NCI-H1048 (cell line): ENCODE results near the gene ABHD8.

Source experiments
- DNase-seq: peaks from one replicate; lab custom pipeline; 2025; lab: John Stamatoyannopoulos, UW

ABHD8 gene

GRCh38 chr19:17303167-17303939 is at the start of gene ABHD8:
TSS of gene ABHD8 (minus strand) at chr19:17303425. CDS start at chr19:17301616, 1,809 bp downstream.
- peak; percentile 82 for DNase-seq

GRCh38 chr19:17352608-17353280 is 49.5 kb upstream of the ABHD8 start:
- no peak for DNase-seq

- no peak for DNase-seq
Measured at GRCh38 chr19:17351815-17352435, 48.7 kb upstream of the ABHD8 start.

GRCh38 chr19:17348700-17349099 is 45.5 kb upstream of the ABHD8 start:
- DNase-seq = no peak

- DNase-seq = no peak
Measured at GRCh38 chr19:17347877-17348276, 44.7 kb upstream of the ABHD8 start.

GRCh38 chr19:17347361-17347760 is 44.1 kb upstream of the ABHD8 start:
- DNase-seq = no peak

GRCh38 chr19:17346109-17346671 is 43.0 kb upstream of the ABHD8 start:
- DNase-seq = no peak

- DNase-seq = no peak
Measured at GRCh38 chr19:17341845-17342244, 38.6 kb upstream of the ABHD8 start.

GRCh38 chr19:17341386-17341785 is 38.2 kb upstream of the ABHD8 start:
- DNase-seq = no peak

GRCh38 chr19:17340871-17341357 is 37.7 kb upstream of the ABHD8 start:
- DNase-seq = no peak

GRCh38 chr19:17340302-17340870 is 37.2 kb upstream of the ABHD8 start:
- DNase-seq = no peak

- no peak for DNase-seq
Measured at GRCh38 chr19:17339088-17339741, 36.0 kb upstream of the ABHD8 start.

GRCh38 chr19:17338433-17339078 is 35.3 kb upstream of the ABHD8 start:
- DNase-seq = no peak

GRCh38 chr19:17337675-17338432 is 34.6 kb upstream of the ABHD8 start:
- DNase-seq = no peak

GRCh38 chr19:17336872-17337674 is 33.8 kb upstream of the ABHD8 start, which contains the start of gene GTPBP3:
TSS of gene GTPBP3 (plus strand) at chr19:17337553. CDS start at chr19:17337612, 59 bp downstream.
- DNase-seq = peak; percentile 98

GRCh38 chr19:17335575-17335974 is 32.4 kb upstream of the ABHD8 start:
- DNase-seq = no peak

GRCh38 chr19:17334414-17335409 is 31.5 kb upstream of the ABHD8 start, which contains the start of gene ANO8:
TSS of gene ANO8 (minus strand) at chr19:17334855. CDS start at chr19:17334670, 185 bp downstream.
- DNase-seq = peak; percentile 93
